Measurements from ENCODE around the gene IFI30. TPM values are rescaled to one million over a fixed set of nuclear protein-coding genes. Genes with fewer than 3 reads are reported as not detected.

The IFI30 gene
- total RNA-seq, 1 donor from 2014 or later: not detected

GRCh38 chr19:18140473-18140872 lies 33.1 kb upstream of the IFI30 start:
- H3K4me1 Mint-ChIP-seq: no peaks in the 10 kb centered on the region
- H3K27ac Mint-ChIP-seq (ENCODE audit: unreplicated experiment): no peak overlapping the region
- peaks cover 8% of the 10 kb centered on the region for H3K36me3 Mint-ChIP-seq (ENCODE audit: low read depth)
- DNase-seq (ENCODE audit: low read depth, low spot score): no peak
- no peak for TF ChIP-seq CTCF (conservative IDR thresholded peaks at IDR 0.05)
- H3K27me3 Mint-ChIP-seq (ENCODE audit: low read depth): no peaks in the 10 kb centered on the region
- H3K4me3 Mint-ChIP-seq: no peak overlapping the region
- no peaks in the 10 kb centered on the region for H3K9me3 Mint-ChIP-seq

- H3K27me3 Mint-ChIP-seq (ENCODE audit: low read depth): no peaks in the 10 kb centered on the region
- peaks cover 8% of the 10 kb centered on the region for H3K36me3 Mint-ChIP-seq (ENCODE audit: low read depth)
- TF ChIP-seq CTCF (conservative IDR thresholded peaks at IDR 0.05): no peak
- no peaks in the 10 kb centered on the region for H3K9me3 Mint-ChIP-seq
- no peak overlapping the region for H3K4me3 Mint-ChIP-seq
- H3K4me1 Mint-ChIP-seq: no peaks in the 10 kb centered on the region
- no peak overlapping the region for H3K27ac Mint-ChIP-seq (ENCODE audit: unreplicated experiment)
- DNase-seq (ENCODE audit: low read depth, low spot score): no peak
These were observed 32.6 kb upstream of the IFI30 start for GRCh38 chr19:18141031-18141430.

GRCh38 chr19:18143902-18144301 lies 29.7 kb upstream of the IFI30 start:
- DNase-seq (ENCODE audit: low read depth, low spot score): no peak
- no peaks in the 10 kb centered on the region for H3K27me3 Mint-ChIP-seq (ENCODE audit: low read depth)
- no peaks in the 10 kb centered on the region for H3K9me3 Mint-ChIP-seq
- peaks cover 12% of the 10 kb centered on the region for H3K36me3 Mint-ChIP-seq (ENCODE audit: low read depth)
- TF ChIP-seq CTCF (conservative IDR thresholded peaks at IDR 0.05): no peak
- no peaks in the 10 kb centered on the region for H3K4me1 Mint-ChIP-seq
- H3K27ac Mint-ChIP-seq (ENCODE audit: unreplicated experiment): no peak overlapping the region
- H3K4me3 Mint-ChIP-seq: no peak overlapping the region

GRCh38 chr19:18144361-18144760 lies 29.3 kb upstream of the IFI30 start:
- DNase-seq (ENCODE audit: low read depth, low spot score): no peak
- H3K4me3 Mint-ChIP-seq: no peak overlapping the region
- no peak for TF ChIP-seq CTCF (conservative IDR thresholded peaks at IDR 0.05)
- H3K27me3 Mint-ChIP-seq (ENCODE audit: low read depth): no peaks in the 10 kb centered on the region
- H3K9me3 Mint-ChIP-seq: no peaks in the 10 kb centered on the region
- peaks cover 12% of the 10 kb centered on the region for H3K36me3 Mint-ChIP-seq (ENCODE audit: low read depth)
- no peak overlapping the region for H3K27ac Mint-ChIP-seq (ENCODE audit: unreplicated experiment)
- H3K4me1 Mint-ChIP-seq: no peaks in the 10 kb centered on the region

- no peak for TF ChIP-seq CTCF (conservative IDR thresholded peaks at IDR 0.05)
- H3K4me3 Mint-ChIP-seq: no peak overlapping the region
- no peaks in the 10 kb centered on the region for H3K9me3 Mint-ChIP-seq
- no peaks in the 10 kb centered on the region for H3K27me3 Mint-ChIP-seq (ENCODE audit: low read depth)
- H3K27ac Mint-ChIP-seq (ENCODE audit: unreplicated experiment): no peak overlapping the region
- no peak for DNase-seq (ENCODE audit: low read depth, low spot score)
- H3K4me1 Mint-ChIP-seq: no peaks in the 10 kb centered on the region
- peaks cover 12% of the 10 kb centered on the region for H3K36me3 Mint-ChIP-seq (ENCODE audit: low read depth)
These were observed 28.7 kb upstream of the IFI30 start for GRCh38 chr19:18144906-18145305.
